ENCODE measurements around the gene HES3.

HES3 gene

GRCh38 chr1:6265151-6265550 is 21.2 kb downstream of the HES3 start:
- DNase-seq, result no peak

GRCh38 chr1:6266641-6267040 is 22.7 kb downstream of the HES3 start:
- no peak for DNase-seq

DNA sequence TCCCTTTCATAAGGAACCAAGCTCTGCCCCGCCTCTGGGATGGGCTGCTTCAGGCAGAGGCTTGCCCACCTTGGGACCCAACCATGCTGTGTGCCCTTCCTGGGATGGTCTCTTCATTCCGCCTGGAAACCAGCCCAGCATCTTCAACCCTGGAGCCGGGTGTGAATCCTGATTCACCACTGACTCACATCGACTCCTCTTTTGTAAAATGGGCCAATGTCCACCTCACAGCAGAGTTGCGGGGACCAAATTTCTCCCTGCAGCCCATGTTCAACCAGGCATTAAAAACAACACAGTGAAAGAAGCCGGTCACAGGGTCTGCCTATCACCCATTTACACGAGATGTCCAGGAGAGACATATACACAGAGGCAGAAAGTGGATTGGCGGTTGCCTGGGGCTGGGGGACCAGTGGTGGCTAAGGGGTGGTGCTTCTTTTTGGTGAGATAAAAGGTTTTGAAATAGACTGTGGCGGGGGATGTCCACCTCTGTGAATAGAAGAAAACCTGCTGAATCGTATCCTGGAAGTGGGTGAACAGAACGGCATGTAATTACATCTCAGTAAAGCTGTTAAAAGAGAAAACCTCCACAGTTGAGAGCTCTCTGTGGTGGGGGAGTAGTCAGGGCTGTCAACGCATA is 23.8 kb downstream of the HES3 start:
- DNase-seq, result no peak

DNA sequence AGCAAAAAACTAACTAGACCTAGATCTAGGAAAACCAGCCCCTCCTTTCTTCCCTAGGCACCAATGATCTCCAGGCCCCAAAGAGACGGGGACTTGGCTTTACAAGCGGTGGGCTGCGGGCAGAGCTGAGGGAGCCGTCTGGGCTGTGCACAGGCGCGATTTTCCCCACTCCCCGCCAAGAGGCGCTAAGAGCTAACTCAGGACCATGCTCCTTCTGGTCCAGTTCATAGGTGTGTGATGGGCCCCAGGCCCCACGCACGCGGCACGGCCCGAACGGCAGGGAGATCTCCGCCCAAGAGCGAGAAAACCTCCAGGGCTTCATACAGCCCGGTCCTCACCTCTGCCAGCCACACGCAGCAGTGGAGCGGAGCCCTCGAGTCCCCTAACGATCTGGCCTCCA is 24.4 kb downstream of the HES3 start:
- no peak for DNase-seq

DNA sequence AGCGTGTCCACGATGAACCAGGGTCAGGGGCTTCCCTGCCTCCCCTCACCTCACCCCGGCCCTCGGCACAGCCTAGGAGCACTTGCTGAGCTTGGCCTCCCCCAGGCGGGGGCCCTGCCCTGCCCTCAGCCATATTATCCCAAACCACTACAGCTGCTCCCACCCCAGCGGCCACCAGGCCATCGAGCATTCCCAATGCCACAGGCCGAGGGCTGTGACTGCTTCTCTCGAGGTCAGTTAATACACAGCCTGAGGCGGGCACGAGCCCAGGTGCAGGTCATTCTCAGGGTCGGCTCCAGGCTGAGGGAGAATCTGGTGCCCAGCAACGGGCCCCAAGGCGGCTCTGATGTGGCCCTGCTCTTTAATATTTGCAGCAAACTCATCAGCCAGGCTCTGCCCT is 25.3 kb downstream of the HES3 start:
- DNase-seq, result no peak

DNA sequence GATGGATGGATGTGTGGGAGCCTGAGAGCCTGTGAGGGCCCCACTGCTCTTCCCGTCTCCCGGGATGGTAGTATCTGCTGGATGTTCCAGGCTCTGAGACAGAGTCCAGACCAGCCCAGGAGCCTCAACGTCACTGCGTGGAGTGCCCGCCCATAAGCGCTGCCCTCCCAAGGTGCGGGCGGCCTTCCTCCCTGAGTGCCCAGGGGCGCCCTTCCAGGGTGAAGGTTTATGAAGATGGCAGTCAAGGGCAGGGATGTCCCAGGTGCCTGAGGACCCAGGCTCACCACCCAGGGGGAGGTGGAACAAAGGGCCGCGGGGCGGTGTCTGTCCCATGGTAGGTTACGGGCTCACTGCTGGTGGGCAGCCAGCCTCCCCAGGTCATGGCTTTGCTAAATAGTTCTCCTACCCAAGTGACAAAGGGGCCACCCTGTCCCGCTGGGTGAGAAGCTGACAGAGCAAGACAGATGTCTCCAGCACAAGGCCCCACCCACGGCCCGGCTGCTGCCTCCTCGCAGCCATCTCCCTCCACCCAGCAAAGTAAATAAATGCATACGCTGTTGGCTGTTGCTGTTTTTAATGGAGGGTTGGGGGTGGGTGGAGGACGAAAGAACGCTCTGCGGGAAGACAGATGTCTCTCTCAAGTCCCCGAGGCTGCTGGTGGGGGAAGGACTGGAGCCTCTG is 25.9 kb downstream of the HES3 start:
- peak; percentile 71 for DNase-seq

DNA sequence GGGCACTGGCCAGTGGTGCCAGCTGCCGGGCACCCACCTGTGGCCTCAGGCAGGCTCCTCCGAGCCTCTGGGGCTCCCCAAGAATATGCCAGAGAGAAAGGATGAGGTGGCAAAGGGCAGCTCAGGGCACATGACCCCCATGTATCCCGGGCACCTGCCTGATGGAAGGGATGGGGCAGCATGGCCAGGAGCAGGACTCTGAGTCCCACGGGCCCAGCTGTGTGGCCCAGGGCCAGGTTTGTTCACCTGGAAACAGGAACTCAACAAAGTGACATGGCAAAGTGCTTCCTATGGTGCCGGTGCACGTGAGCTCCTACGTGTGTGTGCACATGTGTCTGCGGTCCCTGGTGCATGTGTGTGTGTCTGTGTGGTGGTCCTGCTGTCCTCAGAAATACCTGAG is 26.4 kb downstream of the HES3 start:
- no peak for DNase-seq

DNA sequence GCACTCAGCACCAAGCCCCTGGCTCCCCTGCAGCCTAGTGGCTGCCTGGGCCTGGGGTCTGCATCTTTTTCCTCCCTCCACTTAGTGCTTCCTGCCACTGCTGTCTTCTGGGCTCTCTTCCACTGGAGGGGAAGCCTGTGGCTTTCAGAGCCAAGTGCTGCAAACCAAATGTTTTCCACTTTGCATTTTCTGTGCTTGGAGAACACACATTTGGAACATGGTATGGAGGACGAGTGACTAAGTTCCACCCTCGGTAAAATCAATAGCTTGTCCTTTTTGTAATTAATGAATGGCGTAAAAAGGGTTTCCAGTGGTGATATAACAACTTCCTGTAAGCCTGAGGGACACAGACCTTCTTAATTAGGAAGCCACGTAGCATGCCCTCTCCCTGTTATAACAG is 27.0 kb downstream of the HES3 start:
- DNase-seq, result peak; percentile 75

DNA sequence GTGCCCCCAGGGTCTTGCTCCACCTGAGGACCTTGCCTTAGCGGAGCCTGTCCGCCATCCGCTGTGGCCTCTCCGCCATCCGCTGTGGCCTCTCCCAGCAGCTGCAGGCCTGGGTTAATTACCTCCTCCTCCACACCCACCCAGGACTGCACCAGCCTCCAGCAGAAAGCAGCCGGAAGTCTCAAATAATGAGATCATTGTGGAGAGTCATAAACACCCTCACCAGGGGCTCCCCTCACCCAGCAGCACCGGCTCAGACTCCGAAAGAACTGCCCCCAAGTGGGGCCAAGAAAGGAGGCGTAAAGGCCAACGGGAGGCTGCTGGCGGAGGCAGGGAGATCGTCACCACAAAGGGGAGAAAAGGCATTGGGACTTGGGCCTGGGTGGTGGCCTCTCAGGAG is 27.6 kb downstream of the HES3 start:
- DNase-seq, result no peak

GRCh38 chr1:6272452-6272851 is 28.5 kb downstream of the HES3 start:
- DNase-seq, result no peak

GRCh38 chr1:6272868-6273267 is 28.9 kb downstream of the HES3 start:
- no peak for DNase-seq

- no peak for DNase-seq
Observed at GRCh38 chr1:6273380-6273891, 29.5 kb downstream of the HES3 start.

- no peak for DNase-seq
Observed at GRCh38 chr1:6274102-6274501, 30.1 kb downstream of the HES3 start.

DNA sequence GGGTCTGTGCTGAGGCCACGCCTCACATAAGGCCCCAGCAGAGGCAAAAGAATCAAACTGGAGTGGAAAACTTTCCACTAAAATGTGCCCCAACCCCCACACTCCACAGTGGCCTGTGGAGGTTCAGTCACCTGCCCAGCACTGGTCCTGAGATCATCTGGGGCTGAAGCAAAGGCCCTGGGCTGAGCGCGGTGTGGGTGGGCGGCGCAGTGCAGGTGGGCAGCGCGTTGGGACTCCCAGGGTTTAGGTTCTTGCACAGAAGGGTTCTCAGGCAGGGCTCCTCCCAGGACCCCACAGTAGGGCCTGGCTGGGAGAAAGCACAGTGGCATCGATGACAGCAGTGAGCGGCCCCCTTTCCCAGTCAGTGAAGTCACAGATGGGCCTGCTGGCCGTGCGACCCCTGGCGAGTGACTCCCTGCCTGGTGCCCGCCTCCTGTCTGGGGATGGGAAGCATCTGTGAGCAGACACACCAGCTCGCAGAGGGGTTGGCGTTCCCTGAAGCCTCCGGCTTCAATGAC is 30.7 kb downstream of the HES3 start:
- DNase-seq, result no peak

GRCh38 chr1:6275826-6276782 is 32.1 kb downstream of the HES3 start:
- peak; percentile 91 for DNase-seq

DNA sequence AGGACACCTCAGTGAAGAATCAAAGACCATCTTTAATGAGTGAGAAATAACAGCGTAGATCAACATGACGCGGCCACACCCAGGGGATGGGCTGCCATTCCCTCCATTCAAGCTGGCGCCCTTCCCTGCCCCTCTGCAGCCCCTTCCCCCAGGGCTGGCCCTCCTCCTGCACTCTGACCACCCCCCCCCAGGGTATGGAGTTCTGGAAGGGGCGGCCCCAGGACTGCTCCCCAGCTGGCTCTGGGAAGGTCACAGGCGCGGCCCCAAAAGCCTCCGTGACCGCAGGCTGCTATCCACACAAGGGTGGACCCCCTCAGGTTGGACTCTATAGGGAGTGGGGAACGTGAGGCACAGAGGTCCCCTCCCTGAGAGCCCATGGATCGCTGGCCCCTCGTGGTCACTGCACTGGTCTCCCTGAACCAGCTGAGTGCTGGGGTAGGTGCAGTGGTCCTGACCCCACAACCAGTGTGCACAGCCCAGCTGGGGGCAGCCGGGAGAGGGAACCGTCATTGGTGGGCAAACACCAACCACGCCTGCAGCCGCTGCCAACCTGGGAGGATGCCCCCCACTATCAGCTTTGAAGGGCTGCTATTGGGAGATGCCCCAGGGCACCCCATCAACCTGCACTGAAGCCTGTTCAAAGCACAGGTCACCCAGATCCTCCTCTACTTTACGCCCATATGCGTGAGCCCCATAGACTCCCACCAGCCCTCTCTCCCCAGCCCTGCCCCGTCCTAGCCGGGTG is 33.0 kb downstream of the HES3 start:
- no peak for DNase-seq

- DNase-seq, result no peak
Observed at GRCh38 chr1:6278263-6278662, 34.3 kb downstream of the HES3 start.

- DNase-seq, result no peak
Observed at GRCh38 chr1:6279066-6279465, 35.1 kb downstream of the HES3 start.

GRCh38 chr1:6279613-6280383 is 35.8 kb downstream of the HES3 start:
- DNase-seq, result no peak

DNA sequence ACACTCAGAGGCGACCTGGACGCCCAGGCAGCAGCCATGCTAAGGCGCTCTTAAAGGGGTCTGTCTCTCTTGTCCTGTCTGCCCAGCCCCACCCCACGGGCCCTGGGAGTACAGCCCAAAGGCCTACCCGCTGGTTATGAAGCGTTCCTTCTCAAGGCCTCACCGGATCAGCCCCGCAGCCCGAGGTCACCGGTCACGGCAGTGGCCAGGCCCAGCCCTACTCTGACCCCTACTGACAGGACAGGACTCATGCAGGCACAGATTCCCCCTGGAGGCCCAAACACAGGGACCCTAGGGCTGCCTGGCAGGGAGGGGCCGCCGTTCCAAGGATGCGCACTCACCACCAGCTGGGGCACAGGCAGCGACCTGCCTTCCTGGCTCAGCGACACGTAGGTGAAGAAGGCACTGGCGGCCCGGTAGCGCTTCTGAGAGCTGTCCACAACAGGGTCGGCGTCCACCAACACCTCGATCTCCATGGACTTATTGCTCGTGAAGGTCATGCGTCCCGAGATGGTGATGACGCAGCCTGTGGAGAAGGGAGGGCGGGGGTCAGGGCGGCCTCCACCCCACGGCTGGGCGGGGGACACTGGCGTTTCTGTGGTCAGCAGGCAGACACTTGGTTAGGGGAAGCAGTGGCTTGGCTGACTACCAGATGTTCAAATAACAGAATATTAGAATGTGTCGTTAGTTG is 36.9 kb downstream of the HES3 start:
- DNase-seq, result no peak

All from right hindlimb (tissue), 1 donor.